ENCODE data around the gene SLC38A6.

Gene SLC38A6

DNA sequence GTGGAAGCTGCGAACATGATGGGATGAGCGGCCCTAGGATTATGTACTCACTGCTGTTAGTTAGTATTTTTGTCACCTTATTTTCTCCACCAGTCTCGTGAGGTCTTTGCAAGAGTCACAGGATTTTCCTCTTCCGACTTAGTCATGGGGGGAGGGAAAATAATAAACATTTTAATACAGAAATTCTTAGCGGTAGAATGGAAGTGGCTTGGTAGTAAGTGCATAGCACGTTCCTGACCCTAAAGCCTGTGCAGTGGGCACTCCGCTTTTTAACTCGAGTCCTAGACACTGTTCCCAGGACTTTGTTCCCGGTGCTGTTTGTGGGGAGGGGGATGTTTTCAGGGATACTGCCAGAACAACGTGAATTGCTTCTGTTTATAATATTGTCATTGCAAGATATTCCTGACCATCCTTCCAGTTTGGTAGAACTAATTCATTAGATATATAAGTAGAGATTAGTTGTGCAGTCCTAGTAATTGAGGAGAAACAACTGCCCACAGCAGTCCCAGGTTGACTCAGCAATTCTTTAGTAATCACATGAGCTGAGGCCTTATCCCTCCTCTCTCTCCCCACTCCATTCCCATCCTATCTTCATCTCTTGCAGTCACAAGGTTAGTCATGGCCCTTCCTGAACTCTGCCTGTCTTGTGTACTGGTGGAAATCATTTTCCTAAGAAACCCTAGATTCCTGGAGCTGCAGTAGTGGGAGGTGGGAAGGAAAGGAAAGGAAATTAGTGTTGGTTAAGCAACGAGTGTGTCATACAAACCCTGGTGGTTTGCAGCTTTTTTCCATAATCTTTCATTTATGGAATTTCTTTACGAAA is 799 bp downstream of the SLC38A6 start:
- DNase-seq (ENCODE audit: low spot score): peak; percentile 35

DNA sequence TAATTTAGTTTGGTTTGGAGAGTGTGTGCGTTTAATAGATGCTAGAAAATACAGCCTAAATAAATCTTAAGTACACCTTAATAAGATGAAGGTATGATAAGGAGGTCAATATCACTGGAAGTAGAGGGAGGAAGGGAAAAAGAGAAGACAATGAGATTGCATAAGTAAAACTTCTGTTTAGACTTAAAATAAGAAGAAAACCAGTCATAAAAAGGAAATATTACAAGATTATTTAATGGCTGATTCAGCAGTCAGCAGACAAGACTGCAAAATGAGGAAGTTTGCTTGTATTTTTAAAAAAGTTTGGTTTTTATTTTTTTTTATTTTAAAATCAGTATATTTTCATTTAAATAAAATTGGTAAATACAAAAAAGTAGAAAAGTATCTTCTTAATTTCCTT is 3.2 kb downstream of the SLC38A6 start:
- no peak for DNase-seq (ENCODE audit: low spot score)

DNA sequence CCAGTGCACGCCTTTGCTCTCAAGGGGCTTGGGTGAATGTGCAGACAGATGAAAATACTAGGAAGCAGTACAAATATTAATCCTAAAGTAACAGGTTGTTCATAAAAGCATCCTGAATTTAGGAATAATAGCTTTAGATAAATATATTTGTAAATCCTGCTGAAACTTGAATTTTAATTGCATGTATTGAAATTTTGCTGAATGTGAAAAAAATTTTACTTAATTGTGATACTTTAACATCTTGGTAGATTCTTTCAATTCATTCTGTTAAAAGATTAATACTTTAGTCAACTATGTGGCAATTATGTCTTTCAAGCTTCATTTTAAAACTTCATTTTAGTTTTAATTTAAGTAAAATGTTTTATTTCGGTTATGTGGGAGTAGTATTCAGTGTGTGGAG is 5.5 kb downstream of the SLC38A6 start:
- DNase-seq (ENCODE audit: low spot score): no peak

DNA sequence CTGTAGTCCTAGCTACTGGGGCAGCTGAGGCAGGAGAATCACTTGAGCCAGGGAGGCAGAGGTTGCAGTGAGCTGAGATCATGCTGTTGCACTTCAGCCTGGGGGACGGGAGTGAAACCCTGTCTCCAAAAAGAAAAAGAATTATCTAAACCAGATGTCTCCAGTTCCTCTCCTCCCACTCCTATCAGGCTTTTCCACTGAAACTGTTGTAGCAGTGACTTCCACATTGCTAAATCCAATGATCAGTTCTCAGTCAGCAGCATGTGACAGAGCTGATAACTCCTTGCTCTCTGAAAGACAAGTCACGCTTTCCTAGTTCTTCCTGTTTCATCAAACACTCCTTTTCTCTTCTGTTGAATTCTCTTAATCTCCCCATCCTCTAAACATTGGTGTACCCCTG is 8.6 kb downstream of the SLC38A6 start:
- no peak for DNase-seq (ENCODE audit: low spot score)

DNA sequence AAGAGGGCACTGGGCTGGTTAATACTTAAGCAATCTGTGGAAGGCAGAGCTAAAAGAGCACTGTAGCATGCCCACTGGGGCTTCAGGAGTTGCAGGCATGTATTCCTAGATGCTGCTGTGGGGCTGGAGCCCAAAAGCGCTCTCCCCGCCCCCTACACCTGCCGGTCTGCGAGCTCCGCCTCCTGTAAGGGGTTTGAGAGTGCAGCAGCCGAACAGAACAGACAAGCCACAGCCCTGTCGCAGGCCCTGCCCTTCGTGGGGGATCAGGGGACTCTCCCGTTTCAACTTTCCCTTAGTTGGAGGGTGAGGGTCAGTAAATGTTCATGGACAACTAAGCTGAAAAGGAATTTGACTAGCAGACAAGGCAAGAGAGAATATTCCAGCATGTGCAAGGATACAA is 17.6 kb downstream of the SLC38A6 start:
- no peak for DNase-seq (ENCODE audit: low spot score)

DNA sequence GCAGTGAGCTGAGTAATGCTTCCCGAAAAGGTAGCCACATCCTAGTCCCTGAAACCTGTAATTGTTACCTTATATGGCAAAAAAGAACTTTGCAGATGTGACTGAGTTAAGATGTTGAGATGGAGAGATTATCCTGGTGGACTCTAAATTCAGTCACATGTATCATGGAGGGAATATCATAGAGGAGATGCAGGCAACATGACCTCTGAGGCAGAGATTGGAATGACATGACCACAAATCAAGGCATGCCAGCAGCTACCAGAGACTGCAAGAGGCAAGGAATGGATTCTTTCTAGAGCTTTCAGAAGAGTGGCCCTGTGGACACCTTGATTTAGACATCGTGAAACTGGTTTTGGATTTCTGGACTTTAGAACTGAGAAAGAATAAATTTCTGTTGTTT is 18.5 kb downstream of the SLC38A6 start:
- DNase-seq (ENCODE audit: low spot score): no peak

DNA sequence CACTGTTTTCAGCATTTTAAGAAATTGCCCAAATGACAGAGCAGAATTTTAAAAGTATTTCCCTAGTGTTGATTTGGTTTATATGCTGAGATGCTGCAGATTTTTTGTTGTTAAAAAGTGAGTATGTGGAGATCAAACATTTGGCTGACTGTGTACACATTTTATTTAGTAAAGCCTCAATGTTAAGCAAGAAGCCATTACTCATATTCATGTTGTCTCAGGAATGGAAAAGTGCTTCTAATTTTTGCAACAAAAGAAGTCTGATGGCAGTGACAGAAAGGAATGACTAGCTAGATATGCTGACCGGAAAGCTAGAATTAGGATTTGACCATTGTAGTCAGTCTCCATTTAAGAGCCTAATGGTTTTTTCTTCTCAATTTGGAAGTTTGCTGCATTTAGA is 22.5 kb downstream of the SLC38A6 start:
- peak; percentile 3 for DNase-seq (ENCODE audit: low spot score)

DNA sequence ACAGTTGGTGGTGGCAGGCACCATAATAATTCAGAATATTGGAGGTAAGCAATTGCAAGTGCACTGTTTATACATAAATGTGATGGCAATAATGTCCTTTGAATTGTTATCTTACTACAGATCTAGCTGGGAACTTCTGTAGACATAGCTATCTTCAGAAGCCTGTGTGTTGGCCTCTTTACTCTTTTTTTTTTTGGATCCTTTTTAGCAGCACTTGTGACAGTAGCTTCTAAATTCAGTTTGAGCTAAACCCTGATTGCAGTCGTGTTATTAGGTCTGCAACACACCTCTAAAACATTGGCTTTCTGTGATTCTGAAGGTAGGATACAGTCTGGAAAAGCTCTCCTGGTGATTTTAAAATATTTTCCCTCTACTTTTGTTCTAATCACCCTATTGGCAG is 38.5 kb downstream of the SLC38A6 start:
- no peak for DNase-seq (ENCODE audit: low spot score)

DNA sequence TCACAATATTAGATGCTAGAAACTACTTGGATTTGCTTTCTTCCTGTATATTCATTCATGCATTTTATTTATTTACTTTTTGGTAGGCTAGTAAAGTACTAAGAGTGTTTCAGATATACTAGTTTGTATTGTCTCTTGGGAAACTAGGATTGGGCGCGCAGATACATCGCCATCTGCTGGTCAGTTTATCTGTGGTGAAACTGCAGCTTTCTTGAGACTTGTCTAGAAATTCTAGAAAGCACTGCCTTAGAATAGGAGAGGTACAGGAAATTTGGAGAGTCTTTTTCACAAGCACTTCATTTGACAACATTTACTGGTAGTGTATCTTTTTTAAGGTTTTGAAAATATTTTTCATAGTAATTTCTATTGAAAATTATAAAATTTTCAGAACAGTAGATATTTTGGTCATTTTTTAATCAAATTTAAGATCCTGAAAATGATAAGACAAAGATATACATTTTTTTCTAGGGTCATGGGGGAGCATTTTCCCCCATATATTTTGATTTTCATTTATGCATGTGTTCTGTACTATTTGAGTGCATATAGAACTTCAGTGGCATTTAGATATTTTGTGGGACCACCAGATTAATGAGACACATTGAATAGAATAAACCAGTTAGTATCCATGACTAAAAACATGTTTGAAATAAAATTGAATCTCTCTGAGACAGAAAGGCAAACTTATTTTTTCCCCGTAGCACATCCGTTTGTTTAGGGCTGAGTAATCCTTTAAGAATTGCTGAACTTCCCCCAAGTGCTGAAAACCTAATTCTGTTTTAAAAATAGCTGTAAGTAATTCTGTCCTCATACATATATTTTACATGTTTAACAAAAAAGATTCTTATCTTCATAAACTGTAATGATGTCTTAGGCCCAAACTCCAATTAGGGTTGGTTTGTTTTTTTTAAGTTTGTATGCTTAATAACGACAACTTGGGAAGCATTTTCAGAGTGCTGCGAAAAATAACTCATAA is 44.5 kb downstream of the SLC38A6 start:
- peak; percentile 24 for DNase-seq (ENCODE audit: low spot score)

DNA sequence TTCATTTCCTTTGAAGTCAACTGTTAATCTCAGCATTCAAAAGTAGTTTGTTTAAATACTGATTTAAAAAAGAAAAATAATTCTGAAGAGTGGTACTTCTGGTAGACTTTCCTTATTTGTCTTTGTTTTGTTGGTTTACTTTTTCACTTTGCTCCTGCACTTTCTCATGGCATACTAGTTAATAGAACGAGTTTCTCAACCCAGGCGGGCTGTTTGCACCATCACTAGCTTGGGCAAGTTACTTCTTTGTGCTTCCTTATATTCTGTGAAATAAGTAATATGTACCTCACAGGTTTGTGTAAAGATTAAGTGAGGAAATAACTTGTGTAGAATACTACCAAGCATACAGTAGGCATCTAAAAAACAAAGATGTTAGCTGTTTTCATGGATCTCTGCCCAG is 45.5 kb downstream of the SLC38A6 start:
- DNase-seq (ENCODE audit: low spot score): no peak

DNA sequence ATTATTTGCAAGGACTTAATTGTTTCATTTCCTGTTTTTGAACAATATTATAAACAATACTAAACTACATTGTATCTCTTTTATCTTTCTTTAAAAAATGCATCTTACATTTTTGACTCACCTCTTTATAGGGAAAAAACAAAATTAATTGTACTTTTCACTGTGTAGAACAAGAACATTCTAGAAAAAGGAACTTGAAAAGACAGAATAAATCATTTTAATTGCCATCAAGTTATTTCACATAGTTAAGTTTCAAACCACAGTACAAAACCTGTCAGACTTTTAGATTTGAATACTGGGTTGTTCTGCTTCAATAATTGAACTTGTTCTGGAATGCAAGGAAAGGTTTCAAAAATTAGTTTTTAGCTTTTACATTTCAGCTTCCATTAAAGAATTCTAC is 50.0 kb downstream of the SLC38A6 start:
- DNase-seq (ENCODE audit: low spot score): no peak

DNA sequence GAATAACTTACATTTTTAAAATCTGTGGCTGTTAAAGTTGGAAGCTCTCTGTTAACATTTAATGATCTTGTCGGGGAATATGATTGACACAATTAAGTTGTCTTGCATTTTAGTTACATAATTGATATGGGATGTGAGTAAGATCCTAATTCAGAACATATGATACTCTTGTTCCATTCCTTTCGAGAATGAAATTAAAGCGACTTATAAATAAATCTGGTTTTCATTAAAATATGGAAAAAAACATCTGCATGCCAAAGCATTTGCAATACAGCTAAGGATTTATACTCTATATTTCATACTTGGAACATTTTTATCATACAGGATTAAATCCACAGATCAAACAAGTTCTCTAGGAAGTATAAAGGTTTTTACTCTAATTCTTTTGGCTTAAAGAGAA is 52.0 kb downstream of the SLC38A6 start:
- DNase-seq (ENCODE audit: low spot score): no peak

DNA sequence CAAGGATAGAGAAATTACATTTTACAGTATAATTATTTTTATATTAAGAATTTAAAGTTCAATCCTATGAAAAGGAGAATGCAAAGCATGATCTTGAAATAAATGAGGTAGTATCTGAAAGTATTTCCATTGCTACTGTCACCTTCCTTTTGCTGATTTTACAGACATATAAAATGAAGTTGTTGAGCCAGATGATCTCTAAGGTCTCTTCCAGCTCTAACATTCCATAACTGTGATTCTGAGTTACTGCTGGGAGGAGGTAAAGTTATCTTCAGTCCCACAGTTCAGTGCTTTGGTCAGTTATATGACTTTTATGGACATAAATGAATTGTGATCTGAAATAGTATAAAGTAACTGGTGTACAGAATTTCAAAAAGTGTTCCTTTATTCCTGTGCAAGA is 52.8 kb downstream of the SLC38A6 start:
- no peak for DNase-seq (ENCODE audit: low spot score)

DNA sequence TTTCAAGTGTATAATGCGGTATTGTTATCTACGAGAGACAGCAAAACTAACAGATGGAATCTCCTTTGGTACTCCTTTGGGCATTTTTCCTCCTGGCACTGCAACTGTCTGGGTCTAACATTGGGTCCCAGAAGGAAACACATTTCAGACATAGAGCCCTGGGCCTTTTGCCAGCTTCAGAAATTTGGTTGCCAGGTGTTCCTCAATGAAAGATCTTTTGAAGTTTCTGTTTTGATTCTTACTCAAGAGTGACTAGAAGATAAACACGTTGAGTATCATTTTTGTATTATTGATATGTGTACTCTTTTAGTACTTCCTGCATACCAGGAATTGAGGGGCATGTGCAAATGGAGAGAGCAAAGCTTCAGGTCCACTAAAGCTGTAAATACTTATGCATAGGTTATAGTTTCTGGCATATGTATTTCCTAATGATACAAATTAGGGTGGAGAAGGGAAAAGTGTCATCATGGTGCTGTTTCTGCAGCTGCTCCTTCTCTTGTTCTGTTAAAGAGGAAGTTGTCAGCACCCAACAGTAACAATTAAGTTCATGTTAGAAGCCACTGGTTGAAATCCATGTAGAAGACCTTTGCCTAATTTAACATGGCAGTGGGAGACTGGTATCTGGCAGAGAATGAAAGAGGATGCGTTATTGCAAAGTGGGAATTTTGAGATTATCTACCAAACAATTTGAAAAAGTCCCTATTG is 53.5 kb downstream of the SLC38A6 start:
- DNase-seq (ENCODE audit: low spot score): no peak

DNA sequence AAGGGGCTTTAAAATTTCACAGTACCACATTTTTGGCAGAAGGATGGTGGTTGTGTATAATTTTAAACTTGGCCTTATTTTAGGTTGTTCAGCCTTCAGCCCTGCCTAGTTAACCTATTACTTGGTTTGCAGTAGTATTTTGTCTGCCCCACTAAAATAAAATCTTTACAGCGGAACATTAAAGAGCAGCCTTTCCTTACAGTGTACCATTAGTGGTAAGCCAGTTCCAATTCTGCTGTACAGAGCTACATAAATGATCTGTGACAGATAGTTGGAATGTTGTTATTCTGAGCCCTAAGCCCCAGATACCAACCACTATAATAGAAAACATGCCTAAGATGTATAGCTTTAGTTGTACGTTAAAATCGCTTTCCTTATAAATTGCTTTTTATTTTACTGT is 56.2 kb downstream of the SLC38A6 start:
- no peak for DNase-seq (ENCODE audit: low spot score)

DNA sequence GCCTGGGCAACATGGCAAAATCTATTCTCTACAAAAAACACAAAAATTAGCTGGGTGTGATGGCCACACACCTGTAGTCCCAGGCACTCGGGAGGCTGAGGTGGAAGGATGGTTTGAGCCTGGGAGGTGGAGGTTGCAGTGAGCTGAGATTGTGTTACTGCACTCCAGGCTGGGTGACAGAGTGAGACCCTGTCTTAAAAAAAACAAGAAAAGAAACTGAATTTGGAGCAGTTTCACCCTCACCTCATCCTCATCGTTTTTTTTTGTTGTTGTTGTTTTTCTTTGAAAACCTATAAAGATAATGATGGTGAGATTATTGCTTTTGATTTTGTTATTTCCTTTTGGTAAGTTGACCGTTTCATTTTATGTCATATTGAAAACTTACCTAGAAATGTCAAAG is 60.7 kb downstream of the SLC38A6 start:
- no peak for DNase-seq (ENCODE audit: low spot score)

DNA sequence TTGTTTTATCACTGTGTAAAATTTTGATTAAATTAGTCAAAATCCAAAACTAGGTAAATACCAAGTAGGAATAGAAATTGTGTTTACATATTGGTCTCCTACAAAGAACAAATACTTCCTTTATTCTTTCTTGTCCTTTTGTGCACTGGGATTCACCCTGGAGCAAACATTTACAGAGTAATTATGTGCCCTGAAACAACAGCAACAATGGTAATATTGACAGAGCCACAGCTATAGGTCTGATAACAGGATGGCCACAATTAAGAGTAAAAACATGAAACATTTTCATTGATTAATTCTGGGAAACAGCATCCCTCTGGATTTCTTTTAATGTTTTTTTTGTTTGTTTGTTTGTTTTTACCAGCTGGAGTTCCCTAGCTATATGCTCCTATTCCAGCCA is 61.2 kb downstream of the SLC38A6 start:
- DNase-seq (ENCODE audit: low spot score): no peak

DNA sequence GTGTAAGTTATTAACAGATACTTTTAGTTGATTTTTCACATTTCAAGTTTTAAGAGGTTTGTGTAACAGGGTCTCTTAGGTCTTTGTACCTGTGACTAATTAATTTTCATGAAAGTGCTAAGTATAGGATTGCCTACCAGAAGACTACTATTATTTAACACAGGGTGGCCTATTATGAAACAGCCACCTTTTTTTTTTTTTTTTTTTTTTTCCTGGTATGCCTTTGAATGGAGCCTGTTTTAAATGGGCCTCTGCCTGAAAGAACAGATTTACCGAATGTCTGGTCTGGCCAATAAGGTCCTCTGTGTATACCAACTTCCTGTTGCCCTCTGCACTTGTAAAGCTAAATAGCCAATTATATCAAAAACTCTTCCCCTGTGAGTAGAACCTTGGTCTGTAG is 62.5 kb downstream of the SLC38A6 start:
- DNase-seq (ENCODE audit: low spot score): no peak

DNA sequence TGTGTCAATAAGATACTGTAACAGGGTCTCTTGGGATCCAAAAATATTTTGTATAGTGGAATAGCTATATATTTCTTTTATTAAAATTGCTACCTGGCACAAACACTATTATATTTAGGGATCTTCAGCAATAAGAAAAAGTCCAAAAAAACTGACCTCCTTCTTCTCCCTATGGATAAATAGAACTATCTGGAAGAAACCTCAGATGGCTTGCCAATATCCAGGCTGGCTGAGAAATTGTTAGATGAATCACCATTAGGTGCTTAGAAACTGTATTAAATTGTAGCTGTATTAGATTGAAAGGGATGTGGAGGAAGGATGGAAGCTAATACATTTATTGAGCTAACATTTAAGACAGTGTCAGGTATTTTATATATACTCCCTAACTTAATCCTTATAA is 66.0 kb downstream of the SLC38A6 start:
- no peak for DNase-seq (ENCODE audit: low spot score)

DNA sequence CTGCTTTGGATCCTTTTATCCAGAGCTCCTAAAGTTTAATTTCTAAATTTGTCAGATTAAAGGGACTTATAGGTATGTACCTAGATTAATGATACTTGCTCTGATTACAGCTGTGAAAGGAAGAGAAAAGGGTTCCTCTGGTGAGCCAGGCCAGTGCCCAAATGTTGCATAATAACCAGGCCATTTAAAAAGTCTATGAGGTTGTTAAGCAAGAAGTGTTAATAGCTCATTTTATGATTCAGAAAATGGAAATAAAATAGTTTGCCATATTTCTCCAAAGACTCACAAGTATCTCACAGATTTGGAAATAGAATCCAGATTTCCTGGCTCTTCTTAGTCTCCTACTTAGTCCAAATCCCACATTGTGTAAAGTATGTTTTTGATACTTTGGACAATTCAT is 67.6 kb downstream of the SLC38A6 start:
- no peak for DNase-seq (ENCODE audit: low spot score)

DNA sequence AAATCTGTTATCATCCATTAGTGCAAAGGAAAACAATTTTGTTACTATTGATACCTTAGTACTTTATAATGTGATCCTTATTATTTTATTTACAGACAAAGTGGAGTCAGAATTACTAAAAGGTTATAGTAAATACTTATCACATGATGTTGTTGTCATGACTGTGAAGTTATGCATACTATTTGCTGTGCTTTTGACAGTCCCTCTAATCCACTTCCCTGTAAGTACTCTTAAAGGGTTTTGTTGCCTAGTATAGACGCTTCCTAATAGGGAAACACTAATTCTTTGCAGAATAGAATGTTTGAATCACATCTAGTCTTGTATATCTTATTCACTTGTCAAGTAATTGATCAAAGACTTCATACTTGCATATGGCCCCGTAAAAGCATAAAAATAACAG is 69.4 kb downstream of the SLC38A6 start:
- no peak for DNase-seq (ENCODE audit: low spot score)

DNA sequence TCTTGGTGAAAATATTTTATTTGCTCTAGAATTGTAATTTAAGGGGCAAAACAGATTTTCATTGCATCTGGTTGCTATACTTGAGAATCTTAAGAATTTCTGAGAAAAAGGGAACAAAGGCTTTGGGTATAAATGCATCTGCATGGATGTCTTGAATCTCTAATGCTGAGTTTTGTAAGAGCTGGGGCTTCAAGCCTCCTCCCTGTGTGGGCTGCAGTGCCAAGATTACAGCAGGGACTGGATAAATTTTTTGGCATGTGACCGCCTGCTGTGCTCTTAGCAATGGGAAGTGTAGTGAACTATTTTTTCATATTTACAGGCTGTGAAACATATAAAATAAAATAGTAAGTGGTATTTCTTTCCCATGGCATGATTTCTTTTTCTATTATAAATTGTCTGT is 70.0 kb downstream of the SLC38A6 start:
- no peak for DNase-seq (ENCODE audit: low spot score)

DNA sequence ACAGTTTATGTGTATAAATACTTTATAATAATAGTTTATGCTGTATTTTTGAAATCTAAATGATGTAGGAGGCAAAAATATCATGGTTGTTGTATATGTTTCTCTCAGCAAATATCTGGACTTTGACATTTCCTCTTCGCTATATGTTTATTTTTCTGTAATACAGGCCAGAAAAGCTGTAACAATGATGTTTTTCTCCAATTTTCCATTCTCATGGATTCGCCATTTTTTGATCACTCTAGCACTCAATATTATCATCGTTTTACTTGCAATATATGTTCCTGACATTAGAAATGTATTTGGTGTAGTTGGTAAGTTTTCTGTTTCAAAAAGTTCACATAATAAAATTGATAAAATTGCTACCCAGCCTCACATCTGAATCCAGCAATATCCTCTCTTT is 70.6 kb downstream of the SLC38A6 start:
- no peak for DNase-seq (ENCODE audit: low spot score)

Data from hepatic stellate cell (primary cell).